GM18517 (cell line): ENCODE measurements around the gene MIDN.

Experiments
- ATAC-seq: cut with Tn5 transposase; IDR thresholded peaks from one replicate; pipeline ENCODE4 v1.9.1; 2021; ENCODE audit warnings: mild to moderate bottlenecking, moderate library complexity; ENCODE audit not compliant: unreplicated experiment

Gene MIDN

GRCh38 chr19:1256646-1257474, 8.5 kb downstream of the MIDN start:
- no peak for ATAC-seq

- ATAC-seq: no peak
Observed at GRCh38 chr19:1257475-1258162, 9.2 kb downstream of the MIDN start.

GRCh38 chr19:1258163-1258492, 9.7 kb downstream of the MIDN start:
- no peak for ATAC-seq

- ATAC-seq: no peak
Observed at GRCh38 chr19:1258707-1259205, 10.4 kb downstream of the MIDN start.

- ATAC-seq: peak; percentile 28
Observed at GRCh38 chr19:1259206-1259875, 11.0 kb downstream of the MIDN start.

- ATAC-seq: peak; percentile 7
Observed at GRCh38 chr19:1259876-1260748, 11.7 kb downstream of the MIDN start.

- ATAC-seq: peak; percentile 31
Observed at GRCh38 chr19:1260749-1261537, 12.6 kb downstream of the MIDN start.

GRCh38 chr19:1261538-1261797, 13.1 kb downstream of the MIDN start:
- ATAC-seq: no peak

GRCh38 chr19:1261798-1262622, 13.6 kb downstream of the MIDN start:
- ATAC-seq: no peak

- ATAC-seq: no peak
Observed at GRCh38 chr19:1262623-1263123, 14.3 kb downstream of the MIDN start.

- ATAC-seq: no peak
Observed at GRCh38 chr19:1263188-1263587, 14.8 kb downstream of the MIDN start.

- no peak for ATAC-seq
Observed at GRCh38 chr19:1264801-1265614, 16.6 kb downstream of the MIDN start.

- ATAC-seq: no peak
Observed at GRCh38 chr19:1265615-1266128, 17.3 kb downstream of the MIDN start.

GRCh38 chr19:1266129-1266915, 17.9 kb downstream of the MIDN start:
- ATAC-seq: peak; percentile 26

- peak; percentile 14 for ATAC-seq
Observed at GRCh38 chr19:1266916-1267476, 18.6 kb downstream of the MIDN start.

- ATAC-seq: no peak
Observed at GRCh38 chr19:1267477-1268225, 19.3 kb downstream of the MIDN start.
